Measurements from ENCODE around the gene RNF145.

The RNF145 gene

DNA sequence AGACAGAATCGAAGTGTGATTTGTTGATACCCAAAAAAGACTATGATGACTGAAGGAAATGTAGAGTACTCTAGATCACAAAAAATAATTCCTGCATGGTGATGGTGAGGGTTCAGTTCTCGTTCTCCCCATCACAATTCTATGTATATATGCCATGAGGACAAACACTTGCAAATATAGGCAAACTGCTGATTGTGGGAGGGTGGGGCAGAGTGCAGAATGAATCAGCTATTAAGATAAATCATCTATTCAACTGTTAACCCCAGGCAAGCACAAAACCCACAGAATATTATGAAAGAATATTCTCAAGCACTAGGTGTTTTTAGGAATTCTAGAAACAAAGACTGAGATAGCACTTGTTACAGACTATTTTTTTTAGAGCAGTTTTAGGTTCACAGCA is 39.8 kb upstream of the RNF145 start:
- Histone ChIP-seq H3K79me1 (ENCODE audit: low read length) (no peaks in the 10 kb centered on the region), H3K23ac (ENCODE audit: low read length) (no peak overlapping the region), H3K36me3 (ENCODE audit: control insufficient read depth, insufficient read depth, low read length) (no peaks in the 10 kb centered on the region), H3K4ac (ENCODE audit: low read depth, low read length) (no peak overlapping the region), H3K18ac (ENCODE audit: low read length) (no peak overlapping the region), H2BK120ac (ENCODE audit: low read depth, low read length) (no peak overlapping the region), H3K27ac (ENCODE audit: low read depth, low read length) (no peak overlapping the region), H3K79me2 (ENCODE audit: control insufficient read depth, insufficient read depth, low read length) (no peaks in the 10 kb centered on the region), H2AK5ac (ENCODE audit: low read length) (no peak overlapping the region), H3K4me1 (ENCODE audit: control insufficient read depth, low read depth, low read length) (no peaks in the 10 kb centered on the region), H2BK5ac (ENCODE audit: low read length) (no peak overlapping the region), H3K4me3 (ENCODE audit: low read length) (no peak overlapping the region), H3K4me2 (ENCODE audit: low read length) (no peak overlapping the region), H3K56ac (ENCODE audit: low read length) (no peak overlapping the region), H4K8ac (ENCODE audit: low read depth, low read length) (no peak overlapping the region), H3K27me3 (ENCODE audit: insufficient read depth, low read length, poor library complexity) (peaks cover 2% of the 10 kb centered on the region), H3K9ac (ENCODE audit: low read length) (no peak overlapping the region), H2BK15ac (replicated peaks; ENCODE audit: low read depth) (no peak overlapping the region), H4K5ac (ENCODE audit: low read length) (no peak overlapping the region)
- DNase-seq, result no peak
- no CpG with 5 or more reads among the region's 2 CpGs for WGBS (ENCODE audit: extremely low coverage, insufficient coverage, low lambda C conversion rate)

DNA sequence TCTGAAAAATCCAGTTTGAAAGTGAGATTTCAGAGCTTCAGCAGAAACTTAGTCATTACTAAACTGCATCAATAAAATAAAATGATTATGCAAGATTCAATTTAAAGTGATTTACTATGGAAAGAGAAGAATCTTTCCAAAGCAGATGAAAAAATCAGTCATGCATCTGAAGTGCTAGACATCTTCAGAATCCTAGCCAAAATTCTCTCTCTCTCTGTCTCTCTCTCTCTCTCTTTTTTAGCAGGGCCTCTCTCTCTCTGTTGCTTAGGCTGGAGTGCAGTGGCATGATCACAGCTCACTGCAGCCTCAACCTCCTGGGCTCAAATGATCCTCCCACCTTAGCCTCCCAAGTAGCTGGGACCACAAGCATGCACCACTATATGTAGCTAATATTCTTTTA is 35.5 kb upstream of the RNF145 start:
- Histone ChIP-seq H2AK5ac (ENCODE audit: low read length) (no peak overlapping the region), H2BK120ac (ENCODE audit: low read depth, low read length) (no peak overlapping the region), H3K27me3 (ENCODE audit: insufficient read depth, low read length, poor library complexity) (peaks cover 2% of the 10 kb centered on the region), H3K4ac (ENCODE audit: low read depth, low read length) (no peak overlapping the region), H3K18ac (ENCODE audit: low read length) (no peak overlapping the region), H2BK5ac (ENCODE audit: low read length) (no peak overlapping the region), H4K8ac (ENCODE audit: low read depth, low read length) (no peak overlapping the region), H4K5ac (ENCODE audit: low read length) (no peak overlapping the region), H3K79me1 (ENCODE audit: low read length) (no peaks in the 10 kb centered on the region), H3K4me2 (ENCODE audit: low read length) (no peak overlapping the region), H2BK15ac (replicated peaks; ENCODE audit: low read depth) (no peak overlapping the region), H3K4me1 (ENCODE audit: control insufficient read depth, low read depth, low read length) (no peaks in the 10 kb centered on the region), H3K79me2 (ENCODE audit: control insufficient read depth, insufficient read depth, low read length) (no peaks in the 10 kb centered on the region), H3K27ac (ENCODE audit: low read depth, low read length) (no peak overlapping the region), H3K9ac (ENCODE audit: low read length) (no peak overlapping the region), H3K56ac (ENCODE audit: low read length) (no peak overlapping the region), H3K23ac (ENCODE audit: low read length) (no peak overlapping the region), H3K4me3 (ENCODE audit: low read length) (no peak overlapping the region), H3K36me3 (ENCODE audit: control insufficient read depth, insufficient read depth, low read length) (no peaks in the 10 kb centered on the region)
- no peak for DNase-seq

GRCh38 chr5:159244163-159244562 is 34.8 kb upstream of the RNF145 start:
- no peak overlapping the region for H3K4me2 ChIP-seq (ENCODE audit: low read length)
- H3K27ac ChIP-seq (ENCODE audit: low read depth, low read length), result no peak overlapping the region
- no peaks in the 10 kb centered on the region for H3K4me1 ChIP-seq (ENCODE audit: control insufficient read depth, low read depth, low read length)
- no peak overlapping the region for H3K18ac ChIP-seq (ENCODE audit: low read length)
- no peaks in the 10 kb centered on the region for H3K79me1 ChIP-seq (ENCODE audit: low read length)
- no peak overlapping the region for H2BK15ac ChIP-seq (replicated peaks; ENCODE audit: low read depth)
- no peak overlapping the region for H3K4me3 ChIP-seq (ENCODE audit: low read length)
- no peak overlapping the region for H2BK5ac ChIP-seq (ENCODE audit: low read length)
- H3K4ac ChIP-seq (ENCODE audit: low read depth, low read length), result no peak overlapping the region
- H3K9ac ChIP-seq (ENCODE audit: low read length), result no peak overlapping the region
- H3K36me3 ChIP-seq (ENCODE audit: control insufficient read depth, insufficient read depth, low read length), result no peaks in the 10 kb centered on the region
- H3K79me2 ChIP-seq (ENCODE audit: control insufficient read depth, insufficient read depth, low read length), result no peaks in the 10 kb centered on the region
- DNase-seq, result no peak
- H3K27me3 ChIP-seq (ENCODE audit: insufficient read depth, low read length, poor library complexity), result peaks cover 2% of the 10 kb centered on the region
- WGBS (ENCODE audit: extremely low coverage, insufficient coverage, low lambda C conversion rate), result no CpG with 5 or more reads among the region's 3 CpGs
- no peak overlapping the region for H2AK5ac ChIP-seq (ENCODE audit: low read length)
- no peak overlapping the region for H4K8ac ChIP-seq (ENCODE audit: low read depth, low read length)
- H2BK120ac ChIP-seq (ENCODE audit: low read depth, low read length), result no peak overlapping the region
- H4K5ac ChIP-seq (ENCODE audit: low read length), result no peak overlapping the region
- no peak overlapping the region for H3K56ac ChIP-seq (ENCODE audit: low read length)
- no peak overlapping the region for H3K23ac ChIP-seq (ENCODE audit: low read length)

- DNase-seq, result no peak
- Histone ChIP-seq H3K36me3 (ENCODE audit: control insufficient read depth, insufficient read depth, low read length) (no peaks in the 10 kb centered on the region), H2BK5ac (ENCODE audit: low read length) (no peak overlapping the region), H2BK15ac (replicated peaks; ENCODE audit: low read depth) (no peak overlapping the region), H3K27ac (ENCODE audit: low read depth, low read length) (no peak overlapping the region), H2AK5ac (ENCODE audit: low read length) (no peak overlapping the region), H3K4me3 (ENCODE audit: low read length) (no peak overlapping the region), H3K4ac (ENCODE audit: low read depth, low read length) (no peak overlapping the region), H2BK120ac (ENCODE audit: low read depth, low read length) (no peak overlapping the region), H3K4me1 (ENCODE audit: control insufficient read depth, low read depth, low read length) (no peaks in the 10 kb centered on the region), H3K23ac (ENCODE audit: low read length) (no peak overlapping the region), H4K8ac (ENCODE audit: low read depth, low read length) (no peak overlapping the region), H3K4me2 (ENCODE audit: low read length) (no peak overlapping the region), H3K56ac (ENCODE audit: low read length) (no peak overlapping the region), H3K27me3 (ENCODE audit: insufficient read depth, low read length, poor library complexity) (peaks cover 2% of the 10 kb centered on the region), H3K79me2 (ENCODE audit: control insufficient read depth, insufficient read depth, low read length) (no peaks in the 10 kb centered on the region), H3K18ac (ENCODE audit: low read length) (no peak overlapping the region), H4K5ac (ENCODE audit: low read length) (no peak overlapping the region), H3K79me1 (ENCODE audit: low read length) (no peaks in the 10 kb centered on the region), H3K9ac (ENCODE audit: low read length) (no peak overlapping the region)
Measured at GRCh38 chr5:159243385-159243784, 34.0 kb upstream of the RNF145 start.

DNA sequence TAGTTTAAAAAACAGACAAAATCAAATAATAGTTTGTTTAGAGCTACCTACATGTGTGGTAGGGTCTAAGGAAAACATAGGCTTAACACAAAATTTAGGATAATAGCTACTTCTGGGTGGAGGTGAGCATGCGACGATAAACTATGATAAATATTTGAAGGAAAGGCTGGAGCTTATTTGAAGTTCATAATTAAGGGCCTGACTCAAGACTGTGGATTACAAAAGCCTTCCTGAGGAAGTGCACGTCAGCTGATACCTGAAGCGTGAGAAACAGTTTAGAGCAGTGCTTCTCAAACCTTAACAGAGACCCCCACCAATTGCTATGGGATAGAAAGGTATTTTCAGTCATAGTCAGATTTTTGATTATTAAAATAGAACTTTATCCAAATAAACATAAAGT is 33.3 kb upstream of the RNF145 start:
- Histone ChIP-seq H3K79me1 (ENCODE audit: low read length) (no peaks in the 10 kb centered on the region), H4K8ac (ENCODE audit: low read depth, low read length) (no peak overlapping the region), H3K4ac (ENCODE audit: low read depth, low read length) (no peak overlapping the region), H3K9ac (ENCODE audit: low read length) (no peak overlapping the region), H3K56ac (ENCODE audit: low read length) (no peak overlapping the region), H3K27me3 (ENCODE audit: insufficient read depth, low read length, poor library complexity) (peaks cover 2% of the 10 kb centered on the region), H2BK120ac (ENCODE audit: low read depth, low read length) (no peak overlapping the region), H3K36me3 (ENCODE audit: control insufficient read depth, insufficient read depth, low read length) (no peaks in the 10 kb centered on the region), H2BK5ac (ENCODE audit: low read length) (no peak overlapping the region), H3K23ac (ENCODE audit: low read length) (no peak overlapping the region), H3K4me1 (ENCODE audit: control insufficient read depth, low read depth, low read length) (no peaks in the 10 kb centered on the region), H3K18ac (ENCODE audit: low read length) (no peak overlapping the region), H3K4me3 (ENCODE audit: low read length) (no peak overlapping the region), H3K79me2 (ENCODE audit: control insufficient read depth, insufficient read depth, low read length) (no peaks in the 10 kb centered on the region), H3K4me2 (ENCODE audit: low read length) (no peak overlapping the region), H2BK15ac (replicated peaks; ENCODE audit: low read depth) (no peak overlapping the region), H4K5ac (ENCODE audit: low read length) (no peak overlapping the region), H3K27ac (ENCODE audit: low read depth, low read length) (no peak overlapping the region), H2AK5ac (ENCODE audit: low read length) (no peak overlapping the region)
- DNase-seq, result no peak
- WGBS (ENCODE audit: extremely low coverage, insufficient coverage, low lambda C conversion rate), result no CpG with 5 or more reads among the region's 4 CpGs

GRCh38 chr5:159241946-159242552 is 32.7 kb upstream of the RNF145 start:
- Histone ChIP-seq H4K8ac (ENCODE audit: low read depth, low read length) (no peak overlapping the region), H2AK5ac (ENCODE audit: low read length) (no peak overlapping the region), H3K4me2 (ENCODE audit: low read length) (no peak overlapping the region), H3K27me3 (ENCODE audit: insufficient read depth, low read length, poor library complexity) (peaks cover 2% of the 10 kb centered on the region), H3K79me1 (ENCODE audit: low read length) (no peaks in the 10 kb centered on the region), H2BK5ac (ENCODE audit: low read length) (no peak overlapping the region), H3K4me1 (ENCODE audit: control insufficient read depth, low read depth, low read length) (no peaks in the 10 kb centered on the region), H2BK15ac (replicated peaks; ENCODE audit: low read depth) (no peak overlapping the region), H3K4me3 (ENCODE audit: low read length) (no peak overlapping the region), H3K79me2 (ENCODE audit: control insufficient read depth, insufficient read depth, low read length) (no peaks in the 10 kb centered on the region), H4K5ac (ENCODE audit: low read length) (no peak overlapping the region), H3K36me3 (ENCODE audit: control insufficient read depth, insufficient read depth, low read length) (no peaks in the 10 kb centered on the region), H3K23ac (ENCODE audit: low read length) (no peak overlapping the region), H3K27ac (ENCODE audit: low read depth, low read length) (no peak overlapping the region), H3K18ac (ENCODE audit: low read length) (no peak overlapping the region), H3K56ac (ENCODE audit: low read length) (no peak overlapping the region), H3K9ac (ENCODE audit: low read length) (no peak overlapping the region), H2BK120ac (ENCODE audit: low read depth, low read length) (no peak overlapping the region), H3K4ac (ENCODE audit: low read depth, low read length) (no peak overlapping the region)
- WGBS (ENCODE audit: extremely low coverage, insufficient coverage, low lambda C conversion rate), result no CpG with 5 or more reads among the region's 2 CpGs
- DNase-seq, result no peak

All from mesendoderm (in vitro differentiated cells).